Type B pancreatic cell (in vitro differentiated cells): Measurements from ENCODE around the gene SHE. TPM values are rescaled to one million over a fixed set of nuclear protein-coding genes. Genes with fewer than 3 reads are reported as not detected.

Experiments
- DNase-seq: peaks from one replicate; pipeline ENCODE4 v3.0.0; 2021; ENCODE audit warnings: mixed read lengths; ENCODE audit not compliant: unreplicated experiment; ENCODE audit errors: extremely low spot score
- H3K27ac Mint-ChIP-seq: 2 replicates; pipeline ENCODE4 v1.8.0; 2021; ENCODE audit warnings: mild to moderate bottlenecking, mixed read lengths
- H3K27me3 Mint-ChIP-seq: 2 replicates; pipeline ENCODE4 v1.8.0; 2021; ENCODE audit warnings: mixed read lengths
- H3K36me3 Mint-ChIP-seq: 2 replicates; pipeline ENCODE4 v1.8.0; 2021; ENCODE audit warnings: mixed read lengths
- H3K4me1 Mint-ChIP-seq: one replicate; pipeline ENCODE4 v1.8.0; 2021; ENCODE audit warnings: mixed read lengths; ENCODE audit not compliant: unreplicated experiment
- H3K4me3 Mint-ChIP-seq: 2 replicates; pipeline ENCODE4 v1.8.0; 2021; ENCODE audit warnings: mild to moderate bottlenecking, mixed read lengths
- H3K9me3 Mint-ChIP-seq: 2 replicates; pipeline ENCODE4 v1.8.0; 2021; ENCODE audit warnings: mixed read lengths
- CTCF ChIP-seq: fragments of 200-600 bp; sonication (generic); conservative IDR thresholded peaks from 2 replicates; pipeline ENCODE4 v1.5.0; 2021; ENCODE audit warnings: antibody characterized with exemption, mild to moderate bottlenecking
- total RNA-seq: library from RNA; stranded (reverse); gene quantifications from 2 replicates; pipeline ENCODE4 v1.2.1, GENCODE V29; 2021; ENCODE audit warnings: low replicate concordance

Gene SHE
- total RNA-seq, 1 donor from 2014 or later = 0.27 TPM

- Mint-ChIP-seq H3K36me3 (no peaks in the 10 kb centered on the region), H3K9me3 (no peaks in the 10 kb centered on the region), H3K4me3 (no peak overlapping the region), H3K27ac (no peak overlapping the region), H3K4me1 (peaks cover 24% of the 10 kb centered on the region), H3K27me3 (no peaks in the 10 kb centered on the region)
- DNase-seq = no peak
- TF ChIP-seq CTCF = no peak
Measured at GRCh38 chr1:154476791-154477190, 25.4 kb downstream of the SHE start.

DNA sequence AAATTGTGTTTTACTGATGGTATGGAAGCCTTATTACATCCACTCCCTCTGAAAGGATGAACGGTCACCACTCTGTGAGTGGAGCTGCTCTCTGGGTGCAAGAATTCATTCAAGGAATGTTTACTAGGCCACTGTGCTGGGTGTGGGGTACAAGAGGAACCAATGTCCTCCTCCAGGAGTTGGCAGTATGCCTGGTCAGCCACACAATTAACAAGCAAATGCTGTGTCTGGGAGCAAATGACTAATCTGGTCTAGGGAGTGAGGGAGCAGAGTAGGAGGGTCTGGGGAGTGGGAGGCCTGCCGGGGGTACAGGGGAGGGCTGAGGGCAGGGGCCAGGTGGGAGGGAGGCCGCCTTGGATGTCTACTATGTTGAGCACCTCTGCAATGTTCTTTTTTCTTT is 27.4 kb downstream of the SHE start:
- H3K4me3 Mint-ChIP-seq = no peak overlapping the region
- H3K36me3 Mint-ChIP-seq = no peaks in the 10 kb centered on the region
- peak overlapping the region; percentile 46 for H3K27ac Mint-ChIP-seq
- peaks cover 8% of the 10 kb centered on the region for H3K4me1 Mint-ChIP-seq
- H3K9me3 Mint-ChIP-seq = no peaks in the 10 kb centered on the region
- no peak for TF ChIP-seq CTCF
- H3K27me3 Mint-ChIP-seq = no peaks in the 10 kb centered on the region
- DNase-seq = no peak

DNA sequence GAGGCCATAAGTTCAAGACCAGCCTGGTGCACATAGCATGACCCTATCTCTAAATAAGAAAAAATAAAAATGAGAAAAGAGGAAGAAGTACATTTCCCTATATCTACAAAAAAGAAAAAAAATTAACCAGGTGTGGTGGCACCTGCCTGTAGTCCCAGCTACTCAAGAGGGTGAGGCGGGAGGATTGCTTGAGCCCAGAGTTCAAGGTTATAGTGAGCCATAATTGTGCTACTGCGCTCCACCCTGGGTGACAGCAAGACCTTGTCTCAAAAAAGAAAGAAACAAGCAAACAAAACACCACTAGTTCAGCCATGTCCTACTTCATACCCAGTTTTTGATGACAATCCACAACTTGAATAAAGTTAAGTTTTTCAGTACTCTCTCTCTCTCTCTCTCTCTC is 30.9 kb downstream of the SHE start:
- peaks cover 2% of the 10 kb centered on the region for H3K4me1 Mint-ChIP-seq
- no peak overlapping the region for H3K4me3 Mint-ChIP-seq
- H3K27ac Mint-ChIP-seq = no peak overlapping the region
- no peaks in the 10 kb centered on the region for H3K9me3 Mint-ChIP-seq
- TF ChIP-seq CTCF = no peak
- no peaks in the 10 kb centered on the region for H3K36me3 Mint-ChIP-seq
- no peak for DNase-seq
- peaks cover under 1% of the 10 kb centered on the region for H3K27me3 Mint-ChIP-seq

- no peak overlapping the region for H3K27ac Mint-ChIP-seq
- H3K36me3 Mint-ChIP-seq = no peaks in the 10 kb centered on the region
- no peak for DNase-seq
- no peak overlapping the region for H3K4me3 Mint-ChIP-seq
- H3K9me3 Mint-ChIP-seq = no peaks in the 10 kb centered on the region
- H3K4me1 Mint-ChIP-seq = peaks cover 7% of the 10 kb centered on the region
- TF ChIP-seq CTCF = no peak
- peaks cover 4% of the 10 kb centered on the region for H3K27me3 Mint-ChIP-seq
Measured at GRCh38 chr1:154469844-154470560, 32.2 kb downstream of the SHE start.

DNA sequence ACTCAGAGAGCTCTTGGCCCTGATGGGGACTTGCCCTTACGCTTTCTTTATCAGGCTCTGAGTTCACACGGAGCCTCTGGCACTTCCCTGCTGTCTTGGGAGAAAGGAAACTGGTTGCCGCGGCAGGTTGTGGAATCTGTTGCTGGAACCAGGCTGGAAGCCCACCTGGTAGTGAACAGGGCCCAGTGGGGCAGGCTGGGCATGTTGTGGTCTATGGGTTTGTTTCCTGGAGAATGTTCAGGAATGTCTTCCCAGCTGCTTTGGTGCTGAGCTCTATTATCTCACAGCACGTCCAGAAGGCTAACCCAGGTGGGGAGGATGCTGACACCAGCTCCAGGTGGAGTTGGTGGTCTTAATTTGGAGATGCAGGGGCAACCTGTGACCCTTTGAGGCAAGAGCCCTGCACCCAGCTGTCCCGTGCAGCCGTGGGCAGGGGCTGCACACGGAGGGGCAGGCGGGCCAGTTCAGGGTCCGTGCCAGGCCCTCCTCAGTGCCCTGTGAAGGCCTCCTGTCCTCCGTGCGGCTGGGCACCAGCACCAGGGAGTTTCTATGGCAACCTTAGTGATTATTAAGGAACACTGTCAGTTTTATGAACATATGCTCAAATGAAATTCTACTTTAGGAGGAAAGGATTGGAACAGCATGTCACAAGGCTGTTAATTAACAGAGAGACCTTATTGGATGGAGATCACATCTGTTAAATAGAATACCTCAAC is 33.5 kb downstream of the SHE start:
- Mint-ChIP-seq H3K4me3 (no peak overlapping the region), H3K36me3 (no peaks in the 10 kb centered on the region), H3K27me3 (peaks cover 4% of the 10 kb centered on the region), H3K27ac (peak overlapping the region; percentile 22), H3K9me3 (no peaks in the 10 kb centered on the region), H3K4me1 (peaks cover 7% of the 10 kb centered on the region)
- no peak for DNase-seq
- no peak for TF ChIP-seq CTCF
